ENCODE data around the gene RGR.

GRCh38 chr10:84224411-84225028 is 20.3 kb upstream of the RGR start:
- TF ChIP-seq POLR2A (IDR thresholded peaks at IDR 0.05; ENCODE audit: low read depth, low read length): no peak
- TF ChIP-seq POLR2AphosphoS5 (IDR thresholded peaks at IDR 0.05; ENCODE audit: low read depth, low read length): no peak
- no peak for TF ChIP-seq POU2F2 (IDR thresholded peaks at IDR 0.05; ENCODE audit: low read depth, low read length)
- no peak for TF ChIP-seq TAF1 (IDR thresholded peaks at IDR 0.05; ENCODE audit: low read depth, low read length)

Data from GM12891 (cell line).